WTC11 (cell line): ENCODE measurements around the gene TIE1. TPM values are rescaled to one million over a fixed set of nuclear protein-coding genes. Genes with fewer than 3 reads are reported as not detected.

ENCODE experiments used
- ATAC-seq: fragments of 200-7000 bp; cut with Tn5 transposase; 2 replicates; pipeline ENCODE4 v1.10.0; 2021; ENCODE audit warnings: mild to moderate bottlenecking, moderate library complexity
- CTCF ChIA-PET: fragments of 300-600 bp; sonication (Branson Sonifier 250); formaldehyde crosslinking; loops from one replicate; lab custom pipeline; 2021; ENCODE audit warnings: antibody characterized with exemption; lab: Charles Lee
- POLR2A ChIA-PET: fragments of 350-600 bp; sonication (Branson Sonifier 250); formaldehyde crosslinking; loops from one replicate; lab custom pipeline; 2021; ENCODE audit warnings: antibody characterized with exemption; lab: Charles Lee
- DNase-seq: peaks from one replicate; pipeline ENCODE4 v3.0.0; 2021; ENCODE audit warnings: low spot score
- H3K27ac Mint-ChIP-seq: 2 replicates; pipeline ENCODE4 v1.8.0; 2021; ENCODE audit warnings: mixed read lengths
- H3K27me3 Mint-ChIP-seq: 2 replicates; pipeline ENCODE4 v1.8.0; 2021; ENCODE audit warnings: low read depth, mild to moderate bottlenecking, moderate library complexity, mixed read lengths
- H3K36me3 Mint-ChIP-seq: 2 replicates; pipeline ENCODE4 v1.8.0; 2021; ENCODE audit warnings: mixed read lengths
- H3K4me1 Mint-ChIP-seq: 2 replicates; pipeline ENCODE4 v1.8.0; 2022; ENCODE audit warnings: mixed read lengths
- H3K4me3 Mint-ChIP-seq: 2 replicates; pipeline ENCODE4 v1.8.0; 2021; ENCODE audit warnings: mild to moderate bottlenecking, moderate library complexity, mixed read lengths
- H3K9me3 Mint-ChIP-seq: 2 replicates; pipeline ENCODE4 v1.8.0; 2021; ENCODE audit warnings: mixed read lengths
- JUN ChIP-seq: sonication (generic); formaldehyde crosslinking; IDR thresholded peaks from 2 replicates; pipeline ENCODE4 v1.8.0; 2023; ENCODE audit warnings: mild to moderate bottlenecking, missing genetic modification reagents
- MXD4 ChIP-seq: fragments of 250-450 bp; sonication (Bioruptor Pico); IDR thresholded peaks from 2 replicates; pipeline ENCODE4 v1.8.0; 2021; ENCODE audit warnings: mild to moderate bottlenecking, moderate library complexity, borderline replicate concordance
- NFYB ChIP-seq: sonication (generic); formaldehyde crosslinking; conservative IDR thresholded peaks from 2 replicates; pipeline ENCODE4 v1.8.0; 2022; ENCODE audit warnings: low read depth, missing genetic modification reagents
- NR1H2 ChIP-seq: sonication (generic); formaldehyde crosslinking; IDR thresholded peaks from 2 replicates; pipeline ENCODE4 v1.9.0; 2021; ENCODE audit warnings: mild to moderate bottlenecking, moderate library complexity, missing genetic modification reagents
- RORB ChIP-seq: fragments of 250-450 bp; sonication (Bioruptor Pico); IDR thresholded peaks from 2 replicates; pipeline ENCODE4 v1.9.0; 2021; ENCODE audit warnings: mild to moderate bottlenecking
- SMAD3 ChIP-seq: sonication (generic); formaldehyde crosslinking; IDR thresholded peaks from 2 replicates; pipeline ENCODE4 v1.8.0; 2022; ENCODE audit warnings: missing genetic modification reagents, mild to moderate bottlenecking, borderline replicate concordance
- ZNF138 ChIP-seq: sonication (generic); formaldehyde crosslinking; conservative IDR thresholded peaks from 2 replicates; pipeline ENCODE4 v1.8.1; 2022; ENCODE audit warnings: mild to moderate bottlenecking, moderate library complexity, missing genetic modification reagents
- ZNF219 ChIP-seq: sonication (generic); formaldehyde crosslinking; IDR thresholded peaks from 2 replicates; pipeline ENCODE4 v1.8.0; 2023; ENCODE audit warnings: missing genetic modification reagents, mild to moderate bottlenecking, borderline replicate concordance
- total RNA-seq: library from RNA; stranded (reverse); gene quantifications from 3 replicates; pipeline ENCODE4 v1.2.3, GENCODE V29; 2021
- TF ChIP-seq, protein P1 (sequence below): sonication (generic); formaldehyde crosslinking; IDR thresholded peaks from 2 replicates; pipeline ENCODE4 v1.8.0; 2022; ENCODE audit warnings: missing genetic modification reagents
- TF ChIP-seq, protein P2 (sequence below): fragments of 250-450 bp; sonication (Bioruptor Pico); IDR thresholded peaks from 2 replicates; pipeline ENCODE4 v1.8.0; 2021; ENCODE audit warnings: mild to moderate bottlenecking
- TF ChIP-seq, protein P3 (sequence below): sonication (generic); formaldehyde crosslinking; IDR thresholded peaks from 2 replicates; pipeline ENCODE4 v1.8.1; 2023; ENCODE audit warnings: mild to moderate bottlenecking, missing genetic modification reagents
- TF ChIP-seq, protein P4 (sequence below): sonication (generic); formaldehyde crosslinking; IDR thresholded peaks from 2 replicates; pipeline ENCODE4 v1.8.1; 2022; ENCODE audit warnings: missing genetic modification reagents, borderline replicate concordance
- TF ChIP-seq, protein P5 (sequence below): fragments of 250-450 bp; sonication (Bioruptor Pico); IDR thresholded peaks from 2 replicates; pipeline ENCODE4 v1.9.0; 2021; ENCODE audit warnings: moderate library complexity, mild to moderate bottlenecking, inconsistent platforms, borderline replicate concordance

The TIE1 gene
- total RNA-seq, 1 experiment from 2014 or later = 2.5 TPM

DNA sequence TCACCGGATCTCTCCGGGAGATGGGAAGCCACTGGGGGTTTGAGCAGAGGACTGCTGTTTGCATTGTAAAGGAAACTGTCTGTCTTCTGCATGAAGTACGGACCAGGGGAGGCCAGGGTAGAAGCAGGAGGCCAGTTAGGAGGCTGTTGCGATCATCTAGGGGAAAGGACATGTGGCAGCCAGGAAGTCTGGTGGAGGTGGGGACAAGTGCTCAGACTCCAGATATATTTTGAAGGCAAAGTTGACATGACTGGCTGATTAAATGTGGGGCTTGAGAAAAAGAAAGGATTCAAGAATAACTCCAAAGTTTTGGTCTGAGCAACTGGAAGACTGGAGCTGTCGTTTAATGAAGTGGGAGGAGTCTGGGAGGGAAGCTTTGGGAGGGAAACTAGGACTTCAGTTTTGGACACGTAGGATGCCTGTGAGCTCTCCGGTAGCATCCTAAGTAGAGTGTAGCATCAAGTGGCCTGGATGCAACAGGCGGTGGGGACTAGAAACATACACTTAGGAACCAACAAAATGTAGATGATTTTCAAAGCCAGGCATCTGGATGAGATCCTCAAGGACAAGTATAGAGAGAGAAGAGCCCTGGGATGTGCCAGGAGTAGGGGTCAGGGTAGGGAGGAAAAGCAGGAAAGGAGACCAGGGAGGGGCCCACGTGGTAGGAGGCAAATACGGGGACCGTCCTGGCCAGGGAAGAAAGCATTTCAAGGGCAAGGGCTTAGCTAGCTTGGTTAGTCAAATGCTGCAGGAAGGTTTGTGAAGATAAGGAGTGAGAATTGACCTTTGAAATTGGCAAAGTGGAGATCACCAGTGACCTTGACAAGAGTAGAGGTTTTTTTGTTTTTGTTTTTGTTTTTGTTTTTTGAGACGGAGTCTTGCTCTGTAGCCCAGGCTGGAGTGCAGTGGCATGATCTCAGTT is 11.7 kb upstream of the TIE1 start (continued):
- TF ChIP-seq, protein P1, sequence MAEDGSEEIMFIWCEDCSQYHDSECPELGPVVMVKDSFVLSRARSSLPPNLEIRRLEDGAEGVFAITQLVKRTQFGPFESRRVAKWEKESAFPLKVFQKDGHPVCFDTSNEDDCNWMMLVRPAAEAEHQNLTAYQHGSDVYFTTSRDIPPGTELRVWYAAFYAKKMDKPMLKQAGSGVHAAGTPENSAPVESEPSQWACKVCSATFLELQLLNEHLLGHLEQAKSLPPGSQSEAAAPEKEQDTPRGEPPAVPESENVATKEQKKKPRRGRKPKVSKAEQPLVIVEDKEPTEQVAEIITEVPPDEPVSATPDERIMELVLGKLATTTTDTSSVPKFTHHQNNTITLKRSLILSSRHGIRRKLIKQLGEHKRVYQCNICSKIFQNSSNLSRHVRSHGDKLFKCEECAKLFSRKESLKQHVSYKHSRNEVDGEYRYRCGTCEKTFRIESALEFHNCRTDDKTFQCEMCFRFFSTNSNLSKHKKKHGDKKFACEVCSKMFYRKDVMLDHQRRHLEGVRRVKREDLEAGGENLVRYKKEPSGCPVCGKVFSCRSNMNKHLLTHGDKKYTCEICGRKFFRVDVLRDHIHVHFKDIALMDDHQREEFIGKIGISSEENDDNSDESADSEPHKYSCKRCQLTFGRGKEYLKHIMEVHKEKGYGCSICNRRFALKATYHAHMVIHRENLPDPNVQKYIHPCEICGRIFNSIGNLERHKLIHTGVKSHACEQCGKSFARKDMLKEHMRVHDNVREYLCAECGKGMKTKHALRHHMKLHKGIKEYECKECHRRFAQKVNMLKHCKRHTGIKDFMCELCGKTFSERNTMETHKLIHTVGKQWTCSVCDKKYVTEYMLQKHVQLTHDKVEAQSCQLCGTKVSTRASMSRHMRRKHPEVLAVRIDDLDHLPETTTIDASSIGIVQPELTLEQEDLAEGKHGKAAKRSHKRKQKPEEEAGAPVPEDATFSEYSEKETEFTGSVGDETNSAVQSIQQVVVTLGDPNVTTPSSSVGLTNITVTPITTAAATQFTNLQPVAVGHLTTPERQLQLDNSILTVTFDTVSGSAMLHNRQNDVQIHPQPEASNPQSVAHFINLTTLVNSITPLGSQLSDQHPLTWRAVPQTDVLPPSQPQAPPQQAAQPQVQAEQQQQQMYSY (CRISPR knock-in tag) = no peak
- TF ChIP-seq, all 79 proteins: peak for 0

DNA sequence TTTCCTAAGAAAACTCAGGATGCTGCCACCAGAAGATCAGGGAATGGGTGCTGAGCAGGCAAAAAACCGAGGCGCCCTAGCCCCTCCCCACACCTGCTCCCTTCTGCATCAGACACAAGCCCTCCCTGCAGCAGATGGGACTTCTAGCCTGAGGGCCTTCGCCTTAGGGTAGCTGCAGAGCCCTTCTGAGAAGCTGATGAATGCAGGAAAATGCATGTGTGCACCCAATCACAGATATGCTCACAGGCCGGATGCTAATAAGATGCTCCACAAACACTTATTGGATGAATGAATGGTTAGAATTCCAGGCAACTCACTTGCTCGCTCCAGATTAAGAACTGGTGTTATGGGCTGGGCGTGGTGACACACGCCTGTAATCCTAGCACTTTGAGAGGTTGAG is 8.6 kb upstream of the TIE1 start:
- DNase-seq = no peak
- ChIA-PET POLR2A (no interaction called here), CTCF (interaction anchor here (0.5 to 1.0 kb wide), 2 partner anchors 67 to 421 kb away, joined by 4 to 6 read pairs; partner anchors contain the start of gene CDC20)
- TF ChIP-seq, protein P2, sequence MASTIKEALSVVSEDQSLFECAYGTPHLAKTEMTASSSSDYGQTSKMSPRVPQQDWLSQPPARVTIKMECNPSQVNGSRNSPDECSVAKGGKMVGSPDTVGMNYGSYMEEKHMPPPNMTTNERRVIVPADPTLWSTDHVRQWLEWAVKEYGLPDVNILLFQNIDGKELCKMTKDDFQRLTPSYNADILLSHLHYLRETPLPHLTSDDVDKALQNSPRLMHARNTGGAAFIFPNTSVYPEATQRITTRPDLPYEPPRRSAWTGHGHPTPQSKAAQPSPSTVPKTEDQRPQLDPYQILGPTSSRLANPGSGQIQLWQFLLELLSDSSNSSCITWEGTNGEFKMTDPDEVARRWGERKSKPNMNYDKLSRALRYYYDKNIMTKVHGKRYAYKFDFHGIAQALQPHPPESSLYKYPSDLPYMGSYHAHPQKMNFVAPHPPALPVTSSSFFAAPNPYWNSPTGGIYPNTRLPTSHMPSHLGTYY = no peak
- TF ChIP-seq MXD4 (CRISPR knock-in tag) (no peak), NFYB (no peak), NR1H2 (CRISPR knock-in tag) (no peak), RORB (CRISPR knock-in tag) (no peak), SMAD3 (no peak), ZNF219 (CRISPR knock-in tag) (no peak), JUN (CRISPR knock-in tag) (no peak), ZNF138 (no peak)
- TF ChIP-seq, protein P3, sequence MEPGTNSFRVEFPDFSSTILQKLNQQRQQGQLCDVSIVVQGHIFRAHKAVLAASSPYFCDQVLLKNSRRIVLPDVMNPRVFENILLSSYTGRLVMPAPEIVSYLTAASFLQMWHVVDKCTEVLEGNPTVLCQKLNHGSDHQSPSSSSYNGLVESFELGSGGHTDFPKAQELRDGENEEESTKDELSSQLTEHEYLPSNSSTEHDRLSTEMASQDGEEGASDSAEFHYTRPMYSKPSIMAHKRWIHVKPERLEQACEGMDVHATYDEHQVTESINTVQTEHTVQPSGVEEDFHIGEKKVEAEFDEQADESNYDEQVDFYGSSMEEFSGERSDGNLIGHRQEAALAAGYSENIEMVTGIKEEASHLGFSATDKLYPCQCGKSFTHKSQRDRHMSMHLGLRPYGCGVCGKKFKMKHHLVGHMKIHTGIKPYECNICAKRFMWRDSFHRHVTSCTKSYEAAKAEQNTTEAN (CRISPR knock-in tag) = no peak
- TF ChIP-seq, protein P4, sequence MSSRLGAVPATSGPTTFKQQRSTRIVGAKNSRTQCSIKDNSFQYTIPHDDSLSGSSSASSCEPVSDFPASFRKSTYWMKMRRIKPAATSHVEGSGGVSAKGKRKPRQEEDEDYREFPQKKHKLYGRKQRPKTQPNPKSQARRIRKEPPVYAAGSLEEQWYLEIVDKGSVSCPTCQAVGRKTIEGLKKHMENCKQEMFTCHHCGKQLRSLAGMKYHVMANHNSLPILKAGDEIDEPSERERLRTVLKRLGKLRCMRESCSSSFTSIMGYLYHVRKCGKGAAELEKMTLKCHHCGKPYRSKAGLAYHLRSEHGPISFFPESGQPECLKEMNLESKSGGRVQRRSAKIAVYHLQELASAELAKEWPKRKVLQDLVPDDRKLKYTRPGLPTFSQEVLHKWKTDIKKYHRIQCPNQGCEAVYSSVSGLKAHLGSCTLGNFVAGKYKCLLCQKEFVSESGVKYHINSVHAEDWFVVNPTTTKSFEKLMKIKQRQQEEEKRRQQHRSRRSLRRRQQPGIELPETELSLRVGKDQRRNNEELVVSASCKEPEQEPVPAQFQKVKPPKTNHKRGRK = no peak
- TF ChIP-seq, protein P1 (CRISPR knock-in tag) = no peak
- TF ChIP-seq, protein P5, sequence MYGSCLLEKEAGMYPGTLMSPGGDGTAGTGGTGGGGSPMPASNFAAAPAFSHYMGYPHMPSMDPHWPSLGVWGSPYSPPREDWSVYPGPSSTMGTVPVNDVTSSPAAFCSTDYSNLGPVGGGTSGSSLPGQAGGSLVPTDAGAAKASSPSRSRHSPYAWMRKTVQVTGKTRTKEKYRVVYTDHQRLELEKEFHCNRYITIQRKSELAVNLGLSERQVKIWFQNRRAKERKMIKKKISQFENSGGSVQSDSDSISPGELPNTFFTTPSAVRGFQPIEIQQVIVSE (CRISPR knock-in tag) = no peak
- no peak overlapping the region for H3K27ac Mint-ChIP-seq
- no peaks in the 10 kb centered on the region for H3K27me3 Mint-ChIP-seq
- H3K9me3 Mint-ChIP-seq = no peaks in the 10 kb centered on the region
- H3K4me3 Mint-ChIP-seq = no peak overlapping the region
- H3K4me1 Mint-ChIP-seq = peaks cover 27% of the 10 kb centered on the region
- no peak for ATAC-seq
- H3K36me3 Mint-ChIP-seq = no peaks in the 10 kb centered on the region
